T-cell (primary cell): Measurements from ENCODE around the gene FAM110D. TPM values are rescaled to one million over a fixed set of nuclear protein-coding genes. Genes with fewer than 3 reads are reported as not detected.

Source experiments
- ATAC-seq, 4 experiments: fragments of 200-7000 bp in 3 of 4; fragments of 150-1000 bp in 1 of 4; cut with Tn5 transposase; replicated peaks in 1 of 4; 1 replicate in 3 of 4; 2 replicates in 1 of 4; pipeline ENCODE4 v1.10.0; 2021; ENCODE audit warnings: moderate library complexity in 3 of 4, mild to moderate bottlenecking in 2 of 4, moderate number of reproducible peaks in 1 of 4
- CTCF ChIA-PET, 2 donors: fragments of 300-600 bp; sonication (Branson Sonifier 250); formaldehyde crosslinking; loops; one replicate each; lab custom pipeline; 2022; ENCODE audit warnings: antibody characterized with exemption in 2 of 2; lab: Charles Lee
- POLR2A ChIA-PET, 2 donors: fragments of 300-600 bp; sonication (Branson Sonifier 250); formaldehyde crosslinking; loops; one replicate each; lab custom pipeline; 2022; ENCODE audit warnings: antibody characterized with exemption in 2 of 2; lab: Charles Lee
- DNase-seq, 35 experiments: peaks; one replicate each; pipeline versions ENCODE4 v3.0.0 to v3.0.0-alpha.2; 2013 to 2023
- H3K27ac ChIP-seq: one replicate; pipeline ENCODE4 v1.5.1; 2013; ENCODE audit warnings: low read length
- H3K27me3 ChIP-seq, 2 experiments: replicated peaks in 1 of 2; 1 replicate in 1 of 2; 2 replicates in 1 of 2; pipeline versions ENCODE4 v1.6.1 to v1.7.0; 2013; ENCODE audit warnings: low read length in 1 of 2, mixed read lengths in 1 of 2; ENCODE audit not compliant: control insufficient read depth in 2 of 2, insufficient read depth in 2 of 2; ENCODE audit errors: extremely low read depth in 1 of 2
- H3K36me3 ChIP-seq, 2 donors: 1 replicate in 1 of 2; 2 replicates in 1 of 2; pipeline versions ENCODE4 v1.6.1 to v1.7.0; 2013; ENCODE audit warnings: low read length in 1 of 2; ENCODE audit not compliant: control insufficient read depth in 2 of 2, insufficient read depth in 1 of 2; ENCODE audit errors: extremely low read depth in 1 of 2
- H3K4me1 ChIP-seq, 2 experiments: 1 replicate in 1 of 2; 2 replicates in 1 of 2; pipeline versions ENCODE4 v1.6.1 to v1.7.0; 2013; ENCODE audit warnings: low read length in 2 of 2, mixed read lengths in 1 of 2; ENCODE audit not compliant: insufficient read depth in 2 of 2, control insufficient read depth in 1 of 2; ENCODE audit errors: extremely low read depth in 1 of 2
- H3K4me3 ChIP-seq, 2 donors: 1 replicate in 1 of 2; 2 replicates in 1 of 2; pipeline versions ENCODE4 v1.5.1 to v1.7.0; 2013; ENCODE audit warnings: mild to moderate bottlenecking in 2 of 2, low read length in 1 of 2, moderate library complexity in 1 of 2; ENCODE audit not compliant: control insufficient read depth in 1 of 2; ENCODE audit errors: extremely low read depth in 1 of 2
- H3K9me3 ChIP-seq: 2 replicates; pipeline ENCODE4 v1.7.0; 2013
- H3K27ac Mint-ChIP-seq, 2 donors: one replicate each; pipeline ENCODE4 v1.8.0; 2020 to 2021; ENCODE audit warnings: mild to moderate bottlenecking in 2 of 2, mixed read lengths in 2 of 2
- H3K27me3 Mint-ChIP-seq, 2 donors: one replicate each; pipeline ENCODE4 v1.8.0; 2021 to 2022; ENCODE audit warnings: mixed read lengths in 2 of 2
- H3K36me3 Mint-ChIP-seq: one replicate; pipeline ENCODE4 v1.8.0; 2021; ENCODE audit warnings: mixed read lengths
- H3K4me1 Mint-ChIP-seq, 3 donors: one replicate each; pipeline ENCODE4 v1.8.0; 2020 to 2022; ENCODE audit warnings: mixed read lengths in 3 of 3, mild to moderate bottlenecking in 1 of 3
- H3K4me3 Mint-ChIP-seq, 3 donors: one replicate each; pipeline ENCODE4 v1.8.0; 2020 to 2022; ENCODE audit warnings: mild to moderate bottlenecking in 3 of 3, mixed read lengths in 3 of 3, moderate library complexity in 3 of 3
- H3K9me3 Mint-ChIP-seq, 3 donors: one replicate each; pipeline ENCODE4 v1.8.0; 2020 to 2022; ENCODE audit warnings: mixed read lengths in 3 of 3
- WGBS: methylation state at CpG from one replicate; pipeline ENCODE4 v1.1.5; 2013; ENCODE audit warnings: missing lambda C conversion rate; ENCODE audit not compliant: insufficient coverage; 5-methylcytosine and 5-hydroxymethylcytosine counted together
- total RNA-seq, 35 experiments: library from RNA in 6 of 35; stranded (reverse) in 6 of 35; fragments of 120-200 nt in 1 of 35; gene quantifications; one replicate each; pipeline versions ENCODE4 v1.2.1 to v1.2.4 and lab custom pipeline; 2013 to 2026

Gene FAM110D
- total RNA-seq, 5 donors from 2014 or later (not counting 1 experiment from before 2014, with no cell fraction given): 0.09 TPM; not detected in 4

DNA sequence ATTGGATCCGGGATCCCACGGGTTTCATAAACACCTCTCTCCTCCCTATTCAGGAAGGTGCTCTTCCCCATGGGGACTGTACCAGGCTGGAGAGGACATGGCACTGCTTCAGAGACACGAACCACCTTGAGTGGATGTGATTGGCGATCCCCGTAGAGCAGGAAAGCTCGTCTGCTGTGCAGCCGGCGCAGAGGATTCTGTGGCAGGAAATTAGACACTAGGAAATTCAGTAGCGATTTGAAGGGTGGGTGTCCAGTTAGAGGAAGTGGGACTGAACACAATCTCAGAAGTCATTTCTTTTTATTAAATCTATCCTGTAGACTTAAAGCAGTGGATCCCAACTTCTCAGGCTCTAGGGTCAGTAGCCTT, 46.5 kb upstream of the FAM110D start:
- Mint-ChIP-seq H3K4me1 (peaks cover 26 to 39% (median 38%) of the 10 kb centered on the region in 3 donors), H3K36me3 (peaks cover 10% of the 10 kb centered on the region), H3K27ac (peak overlapping the region; percentile 88 to 89), H3K9me3 (no peaks in the 10 kb centered on the region), H3K4me3 (peak overlapping the region; percentile 85 to 93 (median 91)), H3K27me3 (no peaks in the 10 kb centered on the region)
- ATAC-seq: no peak
- ChIA-PET POLR2A (interaction anchor here in 1 of 2 donors (1.9 kb wide), 1 partner anchor 14 kb away, joined by 11 read pairs; no protein-coding TSS in a partner anchor), CTCF (interaction anchor here in 1 of 2 donors (0.9 to 1.5 kb wide), 2 partner anchors 14 to 123 kb away, joined by 3 to 6 read pairs; no protein-coding TSS in a partner anchor)
- Histone ChIP-seq H3K9me3 (no peaks in the 10 kb centered on the region), H3K36me3 (peaks cover 0 to 19% of the 10 kb centered on the region in 2 donors), H3K4me1 (peaks cover 7 to 16% of the 10 kb centered on the region in 2 experiments), H3K4me3 (peak overlapping the region; percentile 87 to 99), H3K27me3 (no peaks in the 10 kb centered on the region), H3K27ac (no peak overlapping the region)
- DNase-seq: peak in 5 of 35 experiments; percentile 9 to 30 (median 13)
- 5% methylated on average over 3 of the region's 9 CpGs for WGBS

DNA sequence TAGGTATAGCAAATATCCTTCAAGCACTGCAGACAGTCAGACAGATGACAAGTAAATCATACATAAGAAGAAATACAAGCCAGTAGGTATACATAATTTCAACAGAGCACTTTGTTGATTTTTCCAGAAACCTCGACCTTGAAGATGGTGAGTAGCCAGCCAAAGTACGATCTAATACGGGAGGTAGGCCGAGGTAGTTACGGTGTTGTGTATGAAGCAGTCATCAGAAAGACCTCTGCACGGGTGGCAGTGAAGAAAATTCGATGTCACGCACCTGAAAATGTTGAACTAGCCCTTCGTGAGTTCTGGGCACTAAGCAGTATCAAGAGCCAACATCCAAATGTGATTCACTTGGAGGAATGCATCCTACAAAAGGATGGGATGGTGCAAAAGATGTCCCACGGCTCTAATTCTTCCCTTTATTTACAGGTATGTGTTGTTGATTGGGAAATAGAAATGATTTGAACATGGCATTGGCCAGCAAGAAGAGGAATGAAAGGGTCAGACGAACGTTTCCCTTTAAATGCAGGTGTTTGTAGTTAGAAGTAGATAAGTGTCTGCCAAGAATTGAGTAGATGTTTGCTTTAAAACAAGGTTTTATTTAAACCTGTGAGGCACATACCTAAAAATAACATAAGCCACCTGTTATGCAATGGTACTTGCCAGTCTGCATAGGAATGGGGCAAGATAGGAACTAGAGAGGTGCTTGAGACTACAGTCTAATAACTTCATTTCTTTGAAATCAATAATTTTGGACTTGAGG, 44.5 kb upstream of the FAM110D start:
- Mint-ChIP-seq H3K4me1 (peaks cover 33 to 48% (median 46%) of the 10 kb centered on the region in 3 donors), H3K36me3 (peaks cover 22% of the 10 kb centered on the region), H3K4me3 (peak overlapping the region; percentile 11 to 43 (median 22)), H3K27ac (no peak overlapping the region), H3K9me3 (no peaks in the 10 kb centered on the region), H3K27me3 (no peaks in the 10 kb centered on the region)
- whole genome bisulfite sequencing: 98% methylated on average over 8 of the region's 12 CpGs
- no peak for DNase-seq
- Histone ChIP-seq H3K27me3 (no peaks in the 10 kb centered on the region), H3K36me3 (peaks cover 4 to 30% of the 10 kb centered on the region in 2 donors), H3K27ac (no peak overlapping the region), H3K9me3 (no peaks in the 10 kb centered on the region), H3K4me3 (no peak overlapping the region), H3K4me1 (peaks cover 7 to 16% of the 10 kb centered on the region in 2 experiments)
- CTCF ChIA-PET: interaction anchor here in 1 of 2 donors (0.7 to 1.4 kb wide), 6 partner anchors 9 to 31 kb away, joined by 3 to 8 read pairs (median 5); no protein-coding TSS in a partner anchor
- POLR2A ChIA-PET: no interaction called here
- no peak for ATAC-seq

DNA sequence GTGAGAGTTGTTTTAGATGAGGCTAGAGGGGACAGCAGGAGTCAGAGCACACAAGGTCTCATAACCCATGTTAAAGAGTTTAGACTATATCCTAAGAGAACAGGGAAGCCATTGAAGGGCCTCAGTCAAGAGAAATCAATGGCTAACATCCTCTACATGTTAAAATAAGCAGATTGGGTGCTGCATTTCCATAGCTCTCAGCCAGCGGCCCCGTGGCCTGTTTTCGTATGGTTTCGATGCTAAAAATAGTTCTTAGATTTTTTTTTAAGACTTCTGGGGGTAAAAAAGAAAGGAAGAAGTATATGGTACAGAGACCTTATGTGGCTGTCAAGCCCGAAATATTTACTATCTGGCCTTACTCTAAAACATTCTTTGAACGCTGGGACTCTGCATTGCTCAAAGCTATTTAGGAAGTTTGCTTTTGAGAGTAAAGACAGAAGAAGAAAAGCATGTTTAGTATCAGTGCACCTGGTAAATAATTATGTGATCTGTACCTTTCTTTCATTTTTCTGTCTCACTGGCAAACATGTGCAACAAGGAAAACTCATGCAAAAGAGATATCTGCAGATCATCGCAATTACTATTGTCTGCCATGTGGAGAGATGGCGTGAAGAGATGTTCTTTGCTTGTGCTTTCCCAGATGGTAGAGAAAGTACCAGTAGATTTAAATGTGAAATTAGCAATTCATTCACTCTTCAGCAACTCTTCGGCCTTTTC, 38.8 kb upstream of the FAM110D start:
- Histone ChIP-seq H3K4me1 (peaks cover 0 to 9% of the 10 kb centered on the region in 2 experiments), H3K4me3 (no peak overlapping the region), H3K27me3 (no peaks in the 10 kb centered on the region), H3K27ac (no peak overlapping the region), H3K36me3 (peaks cover 4 to 39% of the 10 kb centered on the region in 2 donors), H3K9me3 (no peaks in the 10 kb centered on the region)
- Mint-ChIP-seq H3K9me3 (no peaks in the 10 kb centered on the region), H3K4me3 (peak overlapping the region in 2 of 3 donors; percentile 13 to 25), H3K27ac (peak overlapping the region; percentile 61 to 84), H3K27me3 (no peaks in the 10 kb centered on the region), H3K36me3 (peaks cover 29% of the 10 kb centered on the region), H3K4me1 (peaks cover 27 to 53% (median 48%) of the 10 kb centered on the region in 3 donors)
- ChIA-PET POLR2A (no interaction called here), CTCF (interaction anchor here in 1 of 2 donors (0.6 kb wide), 1 partner anchor 259 kb away, joined by 3 read pairs; no protein-coding TSS in a partner anchor)
- 60% methylated on average over 2 of the region's 9 CpGs for WGBS
- ATAC-seq (no peak), DNase-seq (no peak)

DNA sequence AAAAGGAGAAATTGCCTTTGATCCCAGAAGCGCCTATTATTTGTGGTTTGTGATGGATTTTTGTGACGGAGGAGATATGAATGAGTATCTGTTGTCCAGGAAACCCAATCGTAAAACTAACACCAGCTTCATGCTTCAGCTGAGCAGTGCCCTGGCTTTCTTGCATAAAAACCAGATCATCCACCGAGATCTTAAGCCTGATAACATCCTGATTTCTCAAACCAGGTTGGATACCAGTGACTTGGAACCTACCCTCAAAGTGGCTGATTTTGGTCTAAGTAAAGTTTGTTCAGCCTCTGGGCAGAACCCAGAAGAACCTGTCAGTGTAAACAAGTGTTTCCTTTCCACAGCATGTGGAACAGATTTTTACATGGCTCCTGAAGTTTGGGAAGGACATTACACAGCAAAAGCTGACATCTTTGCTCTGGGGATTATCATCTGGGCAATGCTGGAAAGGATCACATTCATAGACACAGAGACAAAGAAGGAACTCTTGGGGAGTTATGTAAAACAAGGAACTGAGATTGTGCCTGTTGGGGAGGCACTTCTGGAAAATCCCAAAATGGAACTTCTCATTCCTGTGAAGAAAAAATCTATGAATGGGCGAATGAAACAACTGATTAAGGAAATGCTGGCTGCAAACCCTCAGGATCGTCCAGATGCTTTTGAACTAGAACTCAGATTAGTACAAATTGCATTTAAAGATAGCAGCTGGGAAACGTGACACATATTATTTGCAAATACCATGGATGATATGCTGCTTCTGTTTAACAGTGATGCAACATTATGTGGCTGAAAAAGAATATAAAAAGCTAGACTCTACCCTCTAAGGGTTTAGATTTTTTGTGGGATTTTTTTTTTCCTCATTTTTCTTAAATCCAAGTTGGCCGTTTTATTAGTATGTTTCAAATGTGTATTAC, 36.8 kb upstream of the FAM110D start:
- 89% methylated on average over 3 of the region's 8 CpGs for WGBS
- no peaks in the 10 kb centered on the region for H3K27me3 Mint-ChIP-seq
- H3K4me1 ChIP-seq: peaks cover 6 to 22% of the 10 kb centered on the region in 2 experiments
- no peak overlapping the region for H3K4me3 Mint-ChIP-seq
- H3K9me3 Mint-ChIP-seq: no peaks in the 10 kb centered on the region
- ATAC-seq: no peak
- ChIA-PET POLR2A (interaction anchor here in 1 of 2 donors (1.1 kb wide), 1 partner anchor 11 kb away, joined by 5 read pairs; no protein-coding TSS in a partner anchor), CTCF (interaction anchor here in 1 of 2 donors (2.0 kb wide), 1 partner anchor 9 kb away, joined by 7 read pairs; no protein-coding TSS in a partner anchor)
- peaks cover 4 to 32% of the 10 kb centered on the region in 2 donors for H3K36me3 ChIP-seq
- no peak overlapping the region for H3K27ac ChIP-seq
- H3K9me3 ChIP-seq: no peaks in the 10 kb centered on the region
- no peak overlapping the region for H3K4me3 ChIP-seq
- DNase-seq: no peak
- no peaks in the 10 kb centered on the region for H3K27me3 ChIP-seq
- H3K27ac Mint-ChIP-seq: peak overlapping the region; percentile 40 to 58
- H3K4me1 Mint-ChIP-seq: peaks cover 44 to 67% (median 66%) of the 10 kb centered on the region in 3 donors
- H3K36me3 Mint-ChIP-seq: peaks cover 29% of the 10 kb centered on the region

DNA sequence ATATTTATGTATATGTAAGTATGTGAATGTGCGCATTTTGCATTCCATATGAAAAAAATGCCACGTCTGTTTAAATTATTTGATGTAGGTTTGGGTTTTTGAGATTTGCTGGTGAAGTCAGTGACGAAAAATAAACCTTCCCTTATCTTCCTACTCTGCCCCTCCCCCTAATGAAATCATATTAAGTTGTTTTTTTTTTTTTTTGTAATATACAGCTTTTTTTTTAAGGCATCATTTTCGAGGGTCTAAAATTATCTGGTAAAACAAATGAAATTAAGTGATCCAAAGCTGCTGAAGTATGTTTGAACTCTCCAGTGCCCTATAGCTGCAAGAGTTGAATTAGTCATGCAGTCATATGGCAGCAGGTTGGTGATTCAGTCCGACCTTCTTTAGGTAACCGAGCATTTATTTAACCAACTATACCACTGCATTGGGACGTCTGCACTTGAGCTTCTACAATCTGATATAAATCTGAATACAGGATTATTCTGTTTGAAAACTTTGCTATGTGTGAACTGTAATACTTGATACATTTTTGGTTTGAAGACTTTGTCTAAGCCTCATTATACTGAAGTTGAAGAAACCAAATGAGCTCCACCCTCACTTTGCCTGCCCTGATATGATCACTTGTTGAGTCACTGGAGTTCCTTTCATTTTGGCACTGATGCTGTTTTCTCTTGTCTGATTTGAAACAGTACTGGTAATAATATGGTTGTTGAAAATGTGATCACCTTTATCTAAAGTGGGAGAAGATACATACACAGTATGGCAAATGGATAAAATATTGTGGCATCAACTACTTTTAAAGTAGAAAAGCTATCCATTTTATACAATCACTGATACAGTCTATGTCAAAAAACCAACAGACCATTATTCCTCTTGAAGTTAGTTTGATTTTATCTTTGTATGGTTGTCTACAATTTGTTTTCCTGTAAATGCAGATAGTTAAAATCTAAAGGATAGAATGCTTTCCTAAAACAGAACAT, 35.6 kb upstream of the FAM110D start:
- H3K36me3 ChIP-seq: peaks cover 4 to 26% of the 10 kb centered on the region in 2 donors
- H3K27ac ChIP-seq: no peak overlapping the region
- H3K36me3 Mint-ChIP-seq: peaks cover 25% of the 10 kb centered on the region
- H3K27ac Mint-ChIP-seq: peak overlapping the region; percentile 58 to 73
- H3K9me3 Mint-ChIP-seq: no peaks in the 10 kb centered on the region
- DNase-seq (peak in 1 of 35 experiments; percentile 23), ATAC-seq (peak in 3 of 4 experiments; percentile 44 to 55 (median 46))
- peak overlapping the region in 1 of 3 donors; percentile 18 for H3K4me3 Mint-ChIP-seq
- WGBS: no CpG with 5 or more reads among the region's 7 CpGs
- no peaks in the 10 kb centered on the region for H3K27me3 ChIP-seq
- H3K27me3 Mint-ChIP-seq: no peaks in the 10 kb centered on the region
- H3K9me3 ChIP-seq: no peaks in the 10 kb centered on the region
- ChIA-PET CTCF (interaction anchor here (0.6 to 2.0 kb wide), 5 partner anchors 8 to 501 kb away, joined by 5 to 19 read pairs (median 5); no protein-coding TSS in a partner anchor), POLR2A (interaction anchor here (0.5 to 1.1 kb wide), 3 partner anchors 12 to 838 kb away, joined by 3 to 5 read pairs (median 5); no protein-coding TSS in a partner anchor)
- H3K4me1 ChIP-seq: peaks cover 18 to 33% of the 10 kb centered on the region in 2 experiments
- H3K4me3 ChIP-seq: no peak overlapping the region
- peaks cover 55 to 77% (median 73%) of the 10 kb centered on the region in 3 donors for H3K4me1 Mint-ChIP-seq
